K562 (cell line): Measurements from ENCODE around the gene SLC66A3. TPM values are rescaled to one million over a fixed set of nuclear protein-coding genes. Genes with fewer than 3 reads are reported as not detected.

ENCODE experiments used
- ARID3B ChIP-seq: fragments of 250-450 bp; sonication (Bioruptor Pico); IDR thresholded peaks from 2 replicates; pipeline ENCODE4 v1.4.0; 2020; ENCODE audit warnings: borderline replicate concordance
- BCOR ChIP-seq: fragments of 450-650 bp; IDR thresholded peaks from 2 replicates; pipeline ENCODE4 v1.6.1; 2016
- BRF1 ChIP-seq: IDR thresholded peaks from 3 replicates; pipeline ENCODE4 v1.6.1; 2011; ENCODE audit warnings: borderline replicate concordance, mild to moderate bottlenecking; ENCODE audit not compliant: insufficient read length; ENCODE audit errors: extremely low read depth
- CHD1 ChIP-seq: fragments of 200-600 bp; sonication (generic); IDR thresholded peaks from one replicate; pipeline ENCODE4 v1.6.1; 2012; ENCODE audit warnings: mild to moderate bottlenecking, moderate library complexity, low read length, inconsistent platforms
- FOXJ3 ChIP-seq: sonication (generic); formaldehyde crosslinking; IDR thresholded peaks from 2 replicates; pipeline ENCODE4 v1.4.0; 2020; ENCODE audit warnings: mild to moderate bottlenecking, missing genetic modification reagents
- GTF2F1 ChIP-seq: IDR thresholded peaks from 2 replicates; pipeline ENCODE4 v1.6.1; 2011; ENCODE audit warnings: low read depth, low read length, improper control_type of control experiment
- JUN ChIP-seq, 2 experiments: sonication (generic) in 1 of 2; formaldehyde crosslinking in 1 of 2; IDR thresholded peaks; 2 replicates each; pipeline versions ENCODE4 v1.6.1 to v1.8.0; 2012 to 2022; ENCODE audit warnings: borderline replicate concordance in 2 of 2, mild to moderate bottlenecking in 2 of 2, improper control_type of control experiment in 1 of 2, low read depth in 1 of 2, low read length in 1 of 2, missing genetic modification reagents in 1 of 2
- JUNB ChIP-seq: fragments of 450-650 bp; formaldehyde crosslinking; conservative IDR thresholded peaks from 2 replicates; pipeline ENCODE4 v1.4.0; 2020; ENCODE audit warnings: mild to moderate bottlenecking
- MGA ChIP-seq: fragments of 450-650 bp; IDR thresholded peaks from 2 replicates; pipeline ENCODE4 v1.6.1; 2016; ENCODE audit warnings: mild to moderate bottlenecking, moderate library complexity
- MTA1 ChIP-seq: fragments of 450-650 bp; IDR thresholded peaks from 2 replicates; pipeline ENCODE4 v1.6.1; 2017; ENCODE audit warnings: borderline replicate concordance
- NFE2 ChIP-seq: IDR thresholded peaks from 2 replicates; pipeline ENCODE4 v1.6.1; 2014; ENCODE audit warnings: antibody characterized with exemption, low read depth
- NFRKB ChIP-seq: fragments of 450-650 bp; IDR thresholded peaks from 2 replicates; pipeline ENCODE4 v1.6.1; 2016; ENCODE audit warnings: low read depth
- PCBP1 ChIP-seq: fragments of 200-400 bp; formaldehyde crosslinking; IDR thresholded peaks from 2 replicates; pipeline ENCODE4 v1.6.1; 2018; ENCODE audit warnings: mild to moderate bottlenecking, low read depth, low read length; ENCODE audit not compliant: poor library complexity, severe bottlenecking
- SMAD2 ChIP-seq: fragments of 150-350 bp; IDR thresholded peaks from 2 replicates; pipeline ENCODE4 v1.6.1; 2014; ENCODE audit warnings: low read depth, mild to moderate bottlenecking, low read length
- ZNF121 ChIP-seq: sonication (generic); formaldehyde crosslinking; conservative IDR thresholded peaks from 2 replicates; pipeline ENCODE4 v1.8.0; 2022; ENCODE audit warnings: missing genetic modification reagents
- polyA plus RNA-seq, 8 experiments: library from polyadenylated mRNA; depleted of rRNA in 4 of 8; stranded (reverse) in 5 of 8; unstranded in 3 of 8; fragments of >200 nt; fragmentation: Nextera tagmentation in 2 of 8; fragmentation: Illumina TruSeq in 1 of 8; extraction: Ambion mirVana in 2 of 8; extraction: Trizol in 1 of 8; gene quantifications; 2 replicates each; pipeline versions ENCODE4 v1.2.1 to v1.2.3, GENCODE V29; 2011 to 2014; ENCODE audit warnings: inconsistent platforms in 1 of 8, missing spikeins in 1 of 8
- total RNA-seq, 7 experiments: library from RNA; depleted of rRNA in 6 of 7; stranded (reverse); fragments of >200 nt in 6 of 7; fragmentation: Illumina TruSeq in 2 of 7; extraction: Trizol in 2 of 7; gene quantifications; 2 replicates each; pipeline versions ENCODE4 v1.2.1 to v1.2.3, GENCODE V29; 2011 to 2021; ENCODE audit warnings: low replicate concordance in 1 of 7

The SLC66A3 gene
- total and polyA plus RNA-seq, 9 of the 15 experiments (the other 6 are each of a cell fraction or from before 2014, with no cell fraction given): 2.8 to 30.0 (median 9.1) TPM

- no peak for TF ChIP-seq MGA
- TF ChIP-seq ZNF121 (CRISPR knock-in tag): peak; percentile 91
- TF ChIP-seq NFRKB: no peak
- no peak for TF ChIP-seq PCBP1
- no peak for TF ChIP-seq SMAD2
- no peak for TF ChIP-seq ARID3B (CRISPR knock-in tag)
- TF ChIP-seq CHD1: no peak
- no peak for TF ChIP-seq NFE2
- no peak for TF ChIP-seq BRF1
- TF ChIP-seq BCOR: no peak
- no peak for TF ChIP-seq GTF2F1
- TF ChIP-seq MTA1: peak; percentile 29; the same call in 1 of the 2 replicates
- 0 out of 2 replicates have a peak, but pooled peaks have one; percentile 44 for TF ChIP-seq JUNB
- peak; percentile 97 for TF ChIP-seq JUN (IDR thresholded peaks at IDR 0.05; ENCODE audit: borderline replicate concordance, low read depth, low read length)
- TF ChIP-seq JUN (CRISPR knock-in tag; IDR thresholded peaks at IDR 0.05; ENCODE audit: borderline replicate concordance): peak; percentile 78; the same call in 1 of the 2 replicates
- TF ChIP-seq FOXJ3 (CRISPR knock-in tag): no peak
These were observed 31.9 kb downstream of the SLC66A3 start (continued) for GRCh38 chr2:11187083-11187619.
